A673 (cell line): ENCODE measurements around the gene BCL2L12.

ENCODE experiments used
- CTCF ChIP-seq: fragments of 300-800, 200-600 bp; sonication (generic); conservative IDR thresholded peaks from 2 replicates; pipeline ENCODE4 v1.5.1; 2017; ENCODE audit warnings: low read depth, mild to moderate bottlenecking, antibody characterized with exemption, low read length, moderate library complexity, mixed read lengths
- EZH2 ChIP-seq: fragments of 200-600 bp; sonication (generic); IDR thresholded peaks from 2 replicates; pipeline ENCODE4 v1.6.1; 2017; ENCODE audit warnings: borderline replicate concordance, low read depth, mild to moderate bottlenecking, mixed read lengths, antibody characterized with exemption, low read length; ENCODE audit not compliant: poor library complexity, severe bottlenecking

DNA sequence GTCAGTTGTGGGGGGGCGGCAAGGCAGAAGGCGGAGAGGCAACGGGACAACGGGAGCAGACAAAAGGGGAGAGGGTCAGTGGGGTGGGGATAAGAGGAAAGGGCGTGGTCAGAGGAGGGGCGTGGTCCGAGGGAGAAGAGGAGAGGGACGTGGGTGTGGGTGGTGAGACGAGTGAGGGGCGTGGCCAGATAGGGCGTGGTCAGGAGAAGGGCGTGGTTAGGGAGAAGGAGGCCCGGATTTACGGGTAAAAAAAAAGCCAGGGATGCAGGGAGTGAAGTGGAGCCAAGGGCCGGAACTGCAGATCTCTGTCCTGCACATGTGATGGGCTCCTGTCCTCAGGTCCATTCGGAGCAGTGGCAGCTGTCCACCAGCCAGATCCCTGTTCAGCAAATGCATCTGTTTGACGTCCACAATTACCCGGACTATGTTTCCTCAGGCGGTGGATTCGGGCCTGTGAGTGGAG, 46.7 kb downstream of the BCL2L12 start:
- TF ChIP-seq CTCF (no peak), EZH2 (no peak)
